GM12878 (cell line): ENCODE results near the gene MRPL44. TPM values are rescaled to one million over a fixed set of nuclear protein-coding genes. Genes with fewer than 3 reads are reported as not detected.

Source experiments
- ATF7 ChIP-seq: fragments of 450-650 bp; IDR thresholded peaks from 2 replicates; pipeline ENCODE4 v1.6.1; 2016; ENCODE audit warnings: low read depth, mild to moderate bottlenecking
- BACH1 ChIP-seq: fragments of 450-650 bp; IDR thresholded peaks from 2 replicates; pipeline ENCODE4 v1.6.1; 2017; ENCODE audit warnings: mild to moderate bottlenecking, borderline replicate concordance
- BCL11A ChIP-seq: IDR thresholded peaks from 2 replicates; pipeline ENCODE4 v1.6.1; 2011; ENCODE audit warnings: low read depth, low read length
- BHLHE40 ChIP-seq, 2 experiments: fragments of 450-650 bp in 1 of 2; IDR thresholded peaks; 2 replicates each; pipeline ENCODE4 v1.6.1; 2011 to 2017; ENCODE audit warnings: low read depth in 2 of 2, borderline replicate concordance in 1 of 2, improper control_type of control experiment in 1 of 2, low read length in 1 of 2, mild to moderate bottlenecking in 1 of 2
- BMI1 ChIP-seq: fragments of 450-650 bp; IDR thresholded peaks from 2 replicates; pipeline ENCODE4 v1.6.1; 2016; ENCODE audit warnings: mild to moderate bottlenecking, moderate library complexity, borderline replicate concordance
- BRCA1 ChIP-seq: IDR thresholded peaks from 2 replicates; pipeline ENCODE4 v1.6.1; 2011; ENCODE audit warnings: low read depth, low read length, improper control_type of control experiment
- CBFB ChIP-seq: IDR thresholded peaks from 2 replicates; pipeline ENCODE4 v1.6.1; 2016; ENCODE audit warnings: antibody characterized with exemption, low read depth
- CBX3 ChIP-seq: fragments of 200-600 bp; sonication (generic); IDR thresholded peaks from 2 replicates; pipeline ENCODE4 v1.6.1; 2016; ENCODE audit warnings: low read depth, borderline replicate concordance
- CREB1 ChIP-seq: IDR thresholded peaks from 2 replicates; pipeline ENCODE4 v1.6.1; 2012; ENCODE audit warnings: low read depth, mild to moderate bottlenecking, inconsistent platforms
- GATAD2B ChIP-seq: fragments of 450-650 bp; conservative IDR thresholded peaks from 2 replicates; pipeline ENCODE4 v1.6.1; 2017; ENCODE audit warnings: low read depth, mild to moderate bottlenecking, moderate library complexity
- HDGF ChIP-seq: fragments of 450-650 bp; IDR thresholded peaks from 2 replicates; pipeline ENCODE4 v1.6.1; 2016; ENCODE audit warnings: antibody characterized with exemption
- KDM1A ChIP-seq: fragments of 200-600 bp; sonication (generic); IDR thresholded peaks from 2 replicates; pipeline ENCODE4 v1.6.1; 2016; ENCODE audit warnings: borderline replicate concordance
- MTA2 ChIP-seq: fragments of 450-650 bp; IDR thresholded peaks from 2 replicates; pipeline ENCODE4 v1.6.1; 2016; ENCODE audit warnings: low read depth, mild to moderate bottlenecking, moderate library complexity
- MYC ChIP-seq: IDR thresholded peaks from 2 replicates; pipeline ENCODE4 v1.6.1; 2011; ENCODE audit warnings: mild to moderate bottlenecking, low read length, moderate library complexity, inconsistent platforms; ENCODE audit not compliant: insufficient read depth, insufficient replicate concordance, insufficient read length, severe bottlenecking
- RAD51 ChIP-seq: fragments of 450-650 bp; IDR thresholded peaks from 2 replicates; pipeline ENCODE4 v1.6.1; 2016; ENCODE audit warnings: moderate library complexity, mild to moderate bottlenecking, inconsistent platforms
- SREBF1 ChIP-seq: IDR thresholded peaks from 2 replicates; pipeline ENCODE4 v1.6.1; 2012; ENCODE audit warnings: mild to moderate bottlenecking, low read length
- SUPT20H ChIP-seq: IDR thresholded peaks from 2 replicates; pipeline ENCODE4 v1.6.1; 2011; ENCODE audit warnings: low read depth, mild to moderate bottlenecking, low read length, moderate library complexity, borderline replicate concordance; ENCODE audit not compliant: control insufficient read depth
- TCF12 ChIP-seq: IDR thresholded peaks from 2 replicates; pipeline ENCODE4 v1.6.1; 2011; ENCODE audit warnings: low read depth, mild to moderate bottlenecking, low read length
- TCF3 ChIP-seq: IDR thresholded peaks from 2 replicates; pipeline ENCODE4 v1.6.1; 2012; ENCODE audit warnings: low read depth, mild to moderate bottlenecking, low read length, borderline replicate concordance; ENCODE audit not compliant: insufficient read depth
- ZNF217 ChIP-seq: fragments of 450-650 bp; IDR thresholded peaks from 2 replicates; pipeline ENCODE4 v1.6.1; 2017; ENCODE audit warnings: antibody characterized with exemption, mild to moderate bottlenecking
- ZZZ3 ChIP-seq: IDR thresholded peaks from 2 replicates; pipeline ENCODE4 v1.6.1; 2011; ENCODE audit warnings: low read depth; ENCODE audit not compliant: control insufficient read depth, insufficient read length
- polyA plus RNA-seq, 11 experiments: library from polyadenylated mRNA; depleted of rRNA in 4 of 11; unstranded in 6 of 11; stranded (reverse) in 5 of 11; fragments of >200 nt; fragmentation: Nextera tagmentation in 4 of 11; fragmentation: Illumina TruSeq in 1 of 11; extraction: Ambion mirVana in 4 of 11; extraction: Trizol in 1 of 11; gene quantifications; 1 replicate in 1 of 11; 2 replicates in 10 of 11; pipeline versions ENCODE4 v1.2.1 to v1.2.3, GENCODE V29; 2011 to 2016; ENCODE audit warnings: inconsistent platforms in 2 of 11, missing spikeins in 2 of 11, low read depth in 1 of 11
- total RNA-seq, 4 experiments: library from RNA; depleted of rRNA in 3 of 4; stranded (reverse); fragments of >200 nt in 3 of 4; fragmentation: Illumina TruSeq in 1 of 4; extraction: Trizol in 1 of 4; gene quantifications; 2 replicates each; pipeline versions ENCODE4 v1.2.1 to v1.2.3, GENCODE V29; 2013 to 2021
- TF ChIP-seq, protein P1 (sequence below): fragments of 450-650 bp; IDR thresholded peaks from 2 replicates; pipeline ENCODE4 v1.6.1; 2017; ENCODE audit warnings: mild to moderate bottlenecking, low read depth, inconsistent platforms; ENCODE audit not compliant: poor library complexity, severe bottlenecking
- TF ChIP-seq, protein P2 (sequence below): fragments of 450-650 bp; IDR thresholded peaks from 2 replicates; pipeline ENCODE4 v1.6.1; 2017; ENCODE audit warnings: low read depth, mild to moderate bottlenecking, moderate library complexity
- TF ChIP-seq, protein P3 (sequence below): fragments of 450-650 bp; IDR thresholded peaks from 2 replicates; pipeline ENCODE4 v1.6.1; 2014; ENCODE audit warnings: mild to moderate bottlenecking

Gene MRPL44
- total and polyA plus RNA-seq, 10 of the 15 experiments (the other 5 are each of a cell fraction or from before 2014, with no cell fraction given) = 18.3 to 44.3 (median 37.5) TPM

DNA sequence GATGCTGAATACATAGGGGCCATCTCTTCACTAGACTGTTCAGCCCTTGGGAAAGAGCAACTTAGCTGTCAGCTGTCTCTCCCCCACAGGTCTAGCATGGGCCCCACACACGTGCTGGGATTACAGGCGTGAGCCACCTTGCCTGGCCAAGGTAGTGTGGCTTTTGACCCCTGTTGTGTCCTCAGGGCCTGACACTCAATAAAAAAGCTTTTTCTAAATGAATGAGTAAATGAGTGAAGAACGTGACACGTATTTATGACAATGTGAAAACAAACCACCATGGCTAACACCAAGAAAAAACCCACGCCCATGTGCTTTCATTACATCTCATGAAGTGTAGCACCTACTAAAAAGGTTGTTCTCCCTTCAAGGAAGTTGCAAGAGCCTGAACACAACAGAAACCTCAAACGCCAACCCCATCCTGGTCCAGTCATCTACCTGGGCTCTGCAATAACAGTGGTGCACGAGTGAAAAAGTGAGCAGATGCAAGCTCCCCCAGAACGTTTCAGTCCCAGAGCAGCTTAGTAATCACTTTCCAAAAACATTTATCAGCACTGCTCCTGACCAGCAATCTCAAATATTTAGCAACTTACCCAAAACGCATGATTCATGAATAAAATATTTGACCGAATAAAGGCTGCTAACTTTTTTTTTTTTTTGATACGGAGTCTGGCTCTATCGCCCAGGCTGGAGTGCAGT lies 15.5 kb upstream of the MRPL44 start (continued):
- TF ChIP-seq TCF12 (no peak), KDM1A (no peak), BRCA1 (no peak), RAD51 (peak; percentile 73), GATAD2B (peak; percentile 52), BHLHE40 (IDR thresholded peaks at IDR 0.05; ENCODE audit: borderline replicate concordance in 1 of 2, low read depth in 2 of 2, low read length in 1 of 2) (peak; percentile 98 to 99), ATF7 (peak; percentile 85), BACH1 (0 out of 2 replicates have a peak, but pooled peaks have one; percentile 70), ZZZ3 (no peak), MYC (no peak), CBX3 (no peak), BCL11A (peak; percentile 58), HDGF (no peak), MTA2 (peak; percentile 94), ZNF217 (peak; percentile 81), SREBF1 (no peak), SUPT20H (no peak), CBFB (no peak), CREB1 (peak; percentile 67), BMI1 (peak; percentile 77; the same call in 1 of the 2 replicates), TCF3 (no peak)
- TF ChIP-seq, protein P1, sequence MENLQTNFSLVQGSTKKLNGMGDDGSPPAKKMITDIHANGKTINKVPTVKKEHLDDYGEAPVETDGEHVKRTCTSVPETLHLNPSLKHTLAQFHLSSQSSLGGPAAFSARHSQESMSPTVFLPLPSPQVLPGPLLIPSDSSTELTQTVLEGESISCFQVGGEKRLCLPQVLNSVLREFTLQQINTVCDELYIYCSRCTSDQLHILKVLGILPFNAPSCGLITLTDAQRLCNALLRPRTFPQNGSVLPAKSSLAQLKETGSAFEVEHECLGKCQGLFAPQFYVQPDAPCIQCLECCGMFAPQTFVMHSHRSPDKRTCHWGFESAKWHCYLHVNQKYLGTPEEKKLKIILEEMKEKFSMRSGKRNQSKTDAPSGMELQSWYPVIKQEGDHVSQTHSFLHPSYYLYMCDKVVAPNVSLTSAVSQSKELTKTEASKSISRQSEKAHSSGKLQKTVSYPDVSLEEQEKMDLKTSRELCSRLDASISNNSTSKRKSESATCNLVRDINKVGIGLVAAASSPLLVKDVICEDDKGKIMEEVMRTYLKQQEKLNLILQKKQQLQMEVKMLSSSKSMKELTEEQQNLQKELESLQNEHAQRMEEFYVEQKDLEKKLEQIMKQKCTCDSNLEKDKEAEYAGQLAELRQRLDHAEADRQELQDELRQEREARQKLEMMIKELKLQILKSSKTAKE = peak; percentile 94
- TF ChIP-seq, protein P2, sequence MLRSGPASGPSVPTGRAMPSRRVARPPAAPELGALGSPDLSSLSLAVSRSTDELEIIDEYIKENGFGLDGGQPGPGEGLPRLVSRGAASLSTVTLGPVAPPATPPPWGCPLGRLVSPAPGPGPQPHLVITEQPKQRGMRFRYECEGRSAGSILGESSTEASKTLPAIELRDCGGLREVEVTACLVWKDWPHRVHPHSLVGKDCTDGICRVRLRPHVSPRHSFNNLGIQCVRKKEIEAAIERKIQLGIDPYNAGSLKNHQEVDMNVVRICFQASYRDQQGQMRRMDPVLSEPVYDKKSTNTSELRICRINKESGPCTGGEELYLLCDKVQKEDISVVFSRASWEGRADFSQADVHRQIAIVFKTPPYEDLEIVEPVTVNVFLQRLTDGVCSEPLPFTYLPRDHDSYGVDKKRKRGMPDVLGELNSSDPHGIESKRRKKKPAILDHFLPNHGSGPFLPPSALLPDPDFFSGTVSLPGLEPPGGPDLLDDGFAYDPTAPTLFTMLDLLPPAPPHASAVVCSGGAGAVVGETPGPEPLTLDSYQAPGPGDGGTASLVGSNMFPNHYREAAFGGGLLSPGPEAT = peak; percentile 87
- TF ChIP-seq, protein P3, sequence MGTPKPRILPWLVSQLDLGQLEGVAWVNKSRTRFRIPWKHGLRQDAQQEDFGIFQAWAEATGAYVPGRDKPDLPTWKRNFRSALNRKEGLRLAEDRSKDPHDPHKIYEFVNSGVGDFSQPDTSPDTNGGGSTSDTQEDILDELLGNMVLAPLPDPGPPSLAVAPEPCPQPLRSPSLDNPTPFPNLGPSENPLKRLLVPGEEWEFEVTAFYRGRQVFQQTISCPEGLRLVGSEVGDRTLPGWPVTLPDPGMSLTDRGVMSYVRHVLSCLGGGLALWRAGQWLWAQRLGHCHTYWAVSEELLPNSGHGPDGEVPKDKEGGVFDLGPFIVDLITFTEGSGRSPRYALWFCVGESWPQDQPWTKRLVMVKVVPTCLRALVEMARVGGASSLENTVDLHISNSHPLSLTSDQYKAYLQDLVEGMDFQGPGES = no peak
